Smooth muscle cell (in vitro differentiated cells): Measurements from ENCODE around the gene SAMD11. TPM values are rescaled to one million over a fixed set of nuclear protein-coding genes. Genes with fewer than 3 reads are reported as not detected.

ENCODE experiments used
- DNase-seq: peaks from one replicate; lab custom pipeline; 2025; ENCODE audit not compliant: unreplicated experiment; lab: John Stamatoyannopoulos, UW
- H2AFZ ChIP-seq: fragments of 200-600 bp; sonication (generic); 2 replicates; pipeline ENCODE4 v1.6.0; 2016; ENCODE audit warnings: antibody characterized with exemption, low read depth, mild to moderate bottlenecking
- H3F3A ChIP-seq: fragments of 200-600 bp; sonication (generic); 2 replicates; pipeline ENCODE4 v1.6.0; 2017; ENCODE audit warnings: antibody characterized with exemption, low read depth
- H3K27ac ChIP-seq: fragments of 200-600 bp; sonication (generic); 2 replicates; pipeline ENCODE4 v1.5.1; 2016; ENCODE audit warnings: low read depth, mild to moderate bottlenecking
- H3K27me3 ChIP-seq: fragments of 200-600 bp; sonication (generic); 2 replicates; pipeline ENCODE4 v1.6.1; 2016; ENCODE audit warnings: low read depth, mild to moderate bottlenecking
- H3K36me3 ChIP-seq: fragments of 200-600 bp; sonication (generic); 2 replicates; pipeline ENCODE4 v1.5.1; 2016; ENCODE audit warnings: low read depth
- H3K4me1 ChIP-seq: fragments of 200-600 bp; sonication (generic); 2 replicates; pipeline ENCODE4 v1.5.1; 2016; ENCODE audit warnings: low read depth
- H3K4me2 ChIP-seq: fragments of 200-600 bp; sonication (generic); 2 replicates; pipeline ENCODE4 v1.6.0; 2016; ENCODE audit warnings: mild to moderate bottlenecking
- H3K4me3 ChIP-seq: fragments of 200-600 bp; sonication (generic); 2 replicates; pipeline ENCODE4 v1.5.1; 2016; ENCODE audit warnings: mild to moderate bottlenecking
- H3K79me2 ChIP-seq: fragments of 200-600 bp; sonication (generic); 2 replicates; pipeline ENCODE4 v1.6.0; 2016; ENCODE audit warnings: low read depth, mild to moderate bottlenecking
- H3K9ac ChIP-seq: fragments of 200-600 bp; sonication (generic); 2 replicates; pipeline ENCODE4 v1.6.0; 2016; ENCODE audit warnings: low read depth
- H3K9me3 ChIP-seq: fragments of 200-600 bp; sonication (generic); replicated peaks from 2 replicates; pipeline ENCODE4 v1.5.1; 2016; ENCODE audit warnings: low read depth
- H4K20me1 ChIP-seq: fragments of 200-600 bp; sonication (generic); 2 replicates; pipeline ENCODE4 v1.6.0; 2016; ENCODE audit warnings: low read depth
- WGBS: methylation state at CpG from one replicate; pipeline ENCODE4 v1.1.7; 2016; ENCODE audit warnings: low lambda C conversion rate; 5-methylcytosine and 5-hydroxymethylcytosine counted together
- polyA plus RNA-seq: library from polyadenylated mRNA; unstranded; fragments of >200 nt; fragmentation: Nextera tagmentation; extraction: Ambion mirVana; gene quantifications from 2 replicates; pipeline ENCODE4 v1.2.1, GENCODE V29; 2016
- total RNA-seq: library from RNA; depleted of rRNA; stranded (reverse); fragments of >200 nt; gene quantifications from 2 replicates; pipeline ENCODE4 v1.2.3, GENCODE V29; 2014
- TF ChIP-seq, protein P1 (sequence below): fragments of 200-600 bp; sonication (generic); IDR thresholded peaks from 2 replicates; pipeline ENCODE4 v1.5.1; 2017; ENCODE audit warnings: borderline replicate concordance, mild to moderate bottlenecking, antibody characterized with exemption; ENCODE audit not compliant: insufficient read depth, poor library complexity, severe bottlenecking

SAMD11 gene
- total and polyA plus RNA-seq, 2 experiments from 2014 or later = 18.0 to 21.1 TPM

DNA sequence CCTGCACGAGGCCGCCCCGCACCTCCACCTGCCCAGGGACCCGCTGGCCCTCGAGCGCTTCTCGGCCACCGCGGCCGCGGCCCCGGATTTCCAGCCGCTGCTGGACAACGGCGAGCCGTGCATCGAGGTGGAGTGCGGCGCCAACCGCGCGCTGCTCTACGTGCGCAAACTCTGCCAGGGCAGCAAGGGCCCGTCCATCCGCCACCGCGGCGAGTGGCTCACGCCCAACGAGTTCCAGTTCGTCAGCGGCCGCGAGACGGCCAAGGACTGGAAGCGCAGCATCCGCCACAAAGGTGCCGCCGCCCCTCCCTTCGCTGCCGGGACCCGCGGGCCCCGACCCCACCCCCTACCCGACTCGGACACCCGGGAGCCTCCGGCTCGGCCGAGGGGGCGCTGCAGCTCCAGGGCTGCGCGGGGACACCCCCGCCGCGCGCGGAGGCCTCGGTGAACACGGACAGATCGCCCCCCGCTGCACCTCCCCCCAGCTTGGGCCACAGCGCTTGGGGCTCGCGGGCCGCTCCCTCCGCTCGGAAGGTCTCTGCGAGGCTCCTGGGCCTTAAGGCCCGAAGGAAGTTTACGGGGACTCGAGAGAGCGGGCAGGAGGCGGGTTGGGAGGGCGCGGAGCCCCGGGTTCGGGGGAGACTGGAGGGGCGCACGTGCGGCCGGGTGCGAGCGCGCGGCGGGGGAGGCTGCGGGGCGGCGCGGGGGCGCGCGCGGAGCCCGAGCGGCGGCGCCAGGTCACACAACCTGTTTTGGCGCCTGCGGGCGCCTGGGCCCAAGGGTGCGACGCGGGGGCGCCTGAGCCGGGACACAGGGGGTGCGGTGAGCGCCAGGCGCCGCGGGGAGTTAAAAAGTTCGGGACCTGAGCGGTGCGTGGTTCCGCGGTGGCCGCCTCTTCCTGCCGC is 1.2 kb downstream of the SAMD11 start:
- Histone ChIP-seq H3K4me1 (peaks cover 15% of the 10 kb centered on the region), H3K9me3 (no peaks in the 10 kb centered on the region), H3K4me3 (peak overlapping the region; percentile 56), H4K20me1 (peaks cover 55% of the 10 kb centered on the region), H3K79me2 (no peaks in the 10 kb centered on the region), H2AFZ (peak overlapping the region; percentile 59), H3F3A (no peaks in the 10 kb centered on the region), H3K36me3 (no peaks in the 10 kb centered on the region), H3K27me3 (no peaks in the 10 kb centered on the region), H3K9ac (no peak overlapping the region), H3K27ac (no peak overlapping the region), H3K4me2 (peak overlapping the region; percentile 95)
- DNase-seq = peak; percentile 32
- TF ChIP-seq, protein P1, sequence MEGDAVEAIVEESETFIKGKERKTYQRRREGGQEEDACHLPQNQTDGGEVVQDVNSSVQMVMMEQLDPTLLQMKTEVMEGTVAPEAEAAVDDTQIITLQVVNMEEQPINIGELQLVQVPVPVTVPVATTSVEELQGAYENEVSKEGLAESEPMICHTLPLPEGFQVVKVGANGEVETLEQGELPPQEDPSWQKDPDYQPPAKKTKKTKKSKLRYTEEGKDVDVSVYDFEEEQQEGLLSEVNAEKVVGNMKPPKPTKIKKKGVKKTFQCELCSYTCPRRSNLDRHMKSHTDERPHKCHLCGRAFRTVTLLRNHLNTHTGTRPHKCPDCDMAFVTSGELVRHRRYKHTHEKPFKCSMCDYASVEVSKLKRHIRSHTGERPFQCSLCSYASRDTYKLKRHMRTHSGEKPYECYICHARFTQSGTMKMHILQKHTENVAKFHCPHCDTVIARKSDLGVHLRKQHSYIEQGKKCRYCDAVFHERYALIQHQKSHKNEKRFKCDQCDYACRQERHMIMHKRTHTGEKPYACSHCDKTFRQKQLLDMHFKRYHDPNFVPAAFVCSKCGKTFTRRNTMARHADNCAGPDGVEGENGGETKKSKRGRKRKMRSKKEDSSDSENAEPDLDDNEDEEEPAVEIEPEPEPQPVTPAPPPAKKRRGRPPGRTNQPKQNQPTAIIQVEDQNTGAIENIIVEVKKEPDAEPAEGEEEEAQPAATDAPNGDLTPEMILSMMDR = no peak
- WGBS = 1% methylated on average over 66 of the region's 120 CpGs

DNA sequence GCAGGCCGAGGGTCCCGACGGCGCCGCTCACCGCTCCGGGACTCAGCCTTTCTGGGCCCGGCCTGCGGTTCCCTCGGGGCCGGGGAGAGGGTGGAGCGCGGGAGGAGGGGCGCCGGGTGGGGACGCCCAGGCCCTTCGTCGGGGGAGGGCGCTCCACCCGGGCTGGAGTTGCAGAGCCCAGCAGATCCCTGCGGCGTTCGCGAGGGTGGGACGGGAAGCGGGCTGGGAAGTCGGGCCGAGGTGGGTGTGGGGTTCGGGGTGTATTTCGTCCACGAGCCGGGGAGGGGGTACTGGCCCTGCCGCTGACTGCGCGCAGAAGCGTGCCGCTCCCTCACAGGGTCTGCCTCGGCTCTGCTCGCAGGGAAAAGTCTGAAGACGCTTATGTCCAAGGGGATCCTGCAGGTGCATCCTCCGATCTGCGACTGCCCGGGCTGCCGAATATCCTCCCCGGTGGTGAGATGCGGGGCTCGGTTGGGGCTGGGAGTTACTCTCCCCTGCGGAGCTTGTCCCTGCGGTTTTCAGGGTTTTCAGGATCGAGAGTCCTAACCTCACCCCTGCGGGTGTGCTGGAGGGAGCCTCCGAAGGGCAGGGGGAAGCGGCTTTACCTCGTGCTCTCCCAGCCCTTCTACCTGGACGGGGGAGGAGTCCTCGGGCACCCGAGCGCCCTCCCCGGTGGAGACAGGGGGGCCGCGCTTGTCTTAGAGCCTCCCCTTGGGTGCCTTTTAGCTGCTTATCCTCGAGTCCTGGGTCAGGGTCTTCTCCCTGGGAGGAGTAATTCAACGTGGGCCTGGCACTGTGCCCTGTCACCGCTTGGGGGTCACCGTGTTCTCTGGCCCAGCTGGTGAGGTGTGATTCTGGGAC is 2.1 kb downstream of the SAMD11 start:
- H3K4me2 ChIP-seq = peak overlapping the region; percentile 95
- no peaks in the 10 kb centered on the region for H3F3A ChIP-seq
- H3K27me3 ChIP-seq = no peaks in the 10 kb centered on the region
- H3K79me2 ChIP-seq = no peaks in the 10 kb centered on the region
- H3K4me3 ChIP-seq = peak overlapping the region; percentile 56
- H3K27ac ChIP-seq = no peak overlapping the region
- H2AFZ ChIP-seq = no peak overlapping the region
- peaks cover 10% of the 10 kb centered on the region for H3K4me1 ChIP-seq
- H3K9me3 ChIP-seq = no peaks in the 10 kb centered on the region
- DNase-seq = peak; percentile 32
- peaks cover 55% of the 10 kb centered on the region for H4K20me1 ChIP-seq
- TF ChIP-seq, protein P1 = no peak
- H3K36me3 ChIP-seq = no peaks in the 10 kb centered on the region
- H3K9ac ChIP-seq = no peak overlapping the region
- WGBS = 14% methylated on average over 44 of the region's 65 CpGs

GRCh38 chr1:927234-927633 is 3.5 kb downstream of the SAMD11 start:
- Histone ChIP-seq H3K9me3 (no peaks in the 10 kb centered on the region), H3K27ac (no peak overlapping the region), H3K4me2 (no peak overlapping the region), H2AFZ (no peak overlapping the region), H3K79me2 (no peaks in the 10 kb centered on the region), H3K27me3 (no peaks in the 10 kb centered on the region), H3F3A (no peaks in the 10 kb centered on the region), H3K4me1 (peaks cover 8% of the 10 kb centered on the region), H4K20me1 (peaks cover 56% of the 10 kb centered on the region), H3K36me3 (no peaks in the 10 kb centered on the region), H3K9ac (no peak overlapping the region), H3K4me3 (no peak overlapping the region)
- 74% methylated on average over 5 of the region's 9 CpGs for WGBS
- TF ChIP-seq, protein P1 = no peak
- no peak for DNase-seq
